Measurements from ENCODE around the gene PNCK.

Gene PNCK

DNA sequence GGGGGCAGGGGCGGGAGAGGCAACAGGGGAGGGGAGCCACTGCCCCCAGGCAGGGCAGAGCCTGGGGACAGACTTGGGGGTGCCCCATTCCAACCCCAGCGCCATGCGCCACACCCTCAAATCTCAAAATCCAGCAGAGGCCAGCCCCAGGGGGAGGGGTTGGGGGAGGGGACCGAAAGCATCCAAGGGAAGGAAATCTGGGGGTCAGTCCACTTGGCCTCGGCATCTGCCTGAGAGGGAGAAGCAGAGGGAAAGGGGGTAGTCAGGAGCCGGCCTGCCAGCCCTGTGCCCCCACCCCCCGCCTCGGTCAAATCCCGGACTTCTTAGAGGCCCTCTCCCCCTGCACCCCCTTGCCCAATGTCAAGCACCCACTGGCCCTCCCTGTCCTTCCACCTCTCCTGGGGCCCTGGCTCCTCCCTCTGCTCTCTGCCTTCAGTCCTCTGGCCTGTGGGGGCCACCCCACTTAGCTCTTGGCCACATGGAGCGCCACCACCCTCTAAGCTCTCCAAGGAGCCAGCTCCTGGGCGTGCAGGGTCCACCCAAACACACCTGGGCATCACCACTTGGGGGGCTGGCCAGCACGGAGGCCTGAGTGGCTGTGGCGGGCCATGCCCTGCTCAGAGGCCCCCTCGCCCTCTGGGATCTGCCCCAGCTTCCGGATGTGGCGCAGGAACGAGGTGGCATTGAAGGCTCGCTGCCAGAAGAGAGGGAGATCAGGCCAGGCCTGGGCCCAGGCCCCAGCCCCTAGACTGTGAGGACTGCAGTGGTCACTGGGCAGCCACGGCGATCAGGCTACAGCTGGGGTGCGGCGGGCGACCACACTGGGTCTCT lies 3.5 kb downstream of the PNCK start:
- Histone ChIP-seq H3K9me3 (ENCODE audit: insufficient read depth, low read length) (no peaks in the 10 kb centered on the region), H3K36me3 (ENCODE audit: insufficient read depth, insufficient read length, low read length) (no peaks in the 10 kb centered on the region), H3K27me3 (ENCODE audit: insufficient read depth, insufficient read length) (peaks cover 3% of the 10 kb centered on the region), H3K4me1 (ENCODE audit: insufficient read depth, insufficient read length) (peaks cover 2% of the 10 kb centered on the region), H3K9ac (ENCODE audit: insufficient read length, low read depth) (no peak overlapping the region), H3K4me3 (ENCODE audit: insufficient read length, low read depth) (no peak overlapping the region)
- no peak for DNase-seq (ENCODE audit: low read depth, low spot score)
- TF ChIP-seq ZNF274 (IDR thresholded peaks at IDR 0.05; ENCODE audit: low read depth, low read length) (no peak), SUZ12 (IDR thresholded peaks at IDR 0.05; ENCODE audit: extremely low read depth, insufficient read depth, insufficient read length) (no peak), YY1 (IDR thresholded peaks at IDR 0.05; ENCODE audit: insufficient read depth, insufficient read length) (no peak)

DNA sequence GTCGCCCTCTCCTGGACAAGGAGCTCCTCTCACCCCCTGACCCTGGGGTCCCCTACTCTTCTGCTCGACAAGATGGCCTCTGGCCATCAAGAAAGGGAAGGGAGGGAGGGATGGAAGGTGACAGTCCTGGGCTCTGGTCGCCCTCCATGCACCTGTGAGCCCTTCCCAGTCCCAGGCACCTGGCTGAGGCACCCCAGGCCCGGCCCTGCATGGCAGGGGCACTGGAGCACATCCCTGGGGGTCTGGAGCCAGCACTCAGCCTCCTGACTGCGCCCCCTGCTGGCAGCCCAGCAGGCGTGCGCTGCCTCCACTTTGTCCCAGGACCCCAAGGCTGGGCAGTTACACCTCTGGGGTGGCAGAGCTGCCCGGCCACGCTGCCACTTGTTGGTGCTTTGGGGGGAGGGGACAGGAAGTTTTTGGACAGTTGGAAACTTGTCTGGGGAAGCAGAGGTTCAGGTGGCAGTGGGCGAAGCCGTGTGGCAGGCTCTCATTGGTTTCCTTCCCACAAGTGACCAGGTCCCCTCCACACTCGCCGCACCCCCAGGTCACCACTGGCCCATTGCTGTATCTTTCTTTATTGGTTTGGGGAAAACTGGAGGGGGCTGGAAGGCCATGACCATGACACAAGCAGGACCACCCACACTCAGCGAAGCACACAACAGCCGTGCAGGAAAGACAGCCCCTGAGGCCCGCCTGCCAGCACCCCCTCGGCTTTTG lies 4.3 kb downstream of the PNCK start:
- Histone ChIP-seq H3K27me3 (ENCODE audit: insufficient read depth, insufficient read length) (peaks cover 3% of the 10 kb centered on the region), H3K4me1 (ENCODE audit: insufficient read depth, insufficient read length) (peaks cover 2% of the 10 kb centered on the region), H3K9ac (ENCODE audit: insufficient read length, low read depth) (no peak overlapping the region), H3K9me3 (ENCODE audit: insufficient read depth, low read length) (no peaks in the 10 kb centered on the region), H3K36me3 (ENCODE audit: insufficient read depth, insufficient read length, low read length) (no peaks in the 10 kb centered on the region), H3K4me3 (ENCODE audit: insufficient read length, low read depth) (no peak overlapping the region)
- TF ChIP-seq YY1 (IDR thresholded peaks at IDR 0.05; ENCODE audit: insufficient read depth, insufficient read length) (no peak), ZNF274 (IDR thresholded peaks at IDR 0.05; ENCODE audit: low read depth, low read length) (no peak), SUZ12 (IDR thresholded peaks at IDR 0.05; ENCODE audit: extremely low read depth, insufficient read depth, insufficient read length) (no peak)
- DNase-seq (ENCODE audit: low read depth, low spot score), result no peak

DNA sequence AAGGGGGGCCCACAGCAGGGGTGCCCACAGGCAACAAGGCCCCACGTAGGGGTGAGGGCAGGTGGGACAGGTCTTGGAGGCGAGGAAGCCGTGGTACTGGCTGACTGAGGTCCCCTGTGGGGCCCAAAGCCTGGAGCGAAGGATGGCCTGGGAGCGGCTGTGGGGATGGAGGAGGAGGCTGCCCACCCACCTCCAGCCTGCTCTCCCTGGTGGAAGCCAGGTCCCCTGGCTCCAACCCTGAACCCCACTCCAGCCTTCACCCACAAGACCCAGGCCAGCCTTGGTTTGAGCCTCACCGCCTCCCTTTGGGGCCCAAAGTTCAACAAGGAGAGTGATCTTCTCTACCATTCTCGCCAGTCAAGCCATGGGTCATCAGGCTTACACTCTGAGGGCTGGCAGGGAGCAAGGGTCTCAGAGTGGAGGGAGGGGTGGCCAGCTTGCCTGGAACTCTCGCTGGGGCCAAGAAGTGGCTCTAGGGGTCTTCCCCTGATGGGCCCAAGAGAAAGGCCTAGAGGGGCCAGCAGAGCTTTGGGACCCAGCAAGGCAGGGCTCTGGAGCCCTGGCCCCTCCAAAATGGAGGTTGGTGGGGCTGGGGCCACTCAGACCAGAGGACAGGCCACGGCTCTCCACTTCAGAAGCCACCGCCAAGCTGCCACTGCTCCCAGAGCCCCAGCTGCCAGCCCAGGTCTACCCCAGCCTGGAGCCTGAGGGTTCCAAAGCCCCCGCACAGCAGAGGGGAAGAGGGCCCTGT lies 5.0 kb downstream of the PNCK start:
- no peak for TF ChIP-seq ZNF274 (IDR thresholded peaks at IDR 0.05; ENCODE audit: low read depth, low read length)
- TF ChIP-seq SUZ12 (IDR thresholded peaks at IDR 0.05; ENCODE audit: extremely low read depth, insufficient read depth, insufficient read length), result no peak
- TF ChIP-seq YY1 (IDR thresholded peaks at IDR 0.05; ENCODE audit: insufficient read depth, insufficient read length), result no peak
- Histone ChIP-seq H3K9ac (ENCODE audit: insufficient read length, low read depth) (no peak overlapping the region), H3K9me3 (ENCODE audit: insufficient read depth, low read length) (no peaks in the 10 kb centered on the region), H3K36me3 (ENCODE audit: insufficient read depth, insufficient read length, low read length) (no peaks in the 10 kb centered on the region), H3K4me1 (ENCODE audit: insufficient read depth, insufficient read length) (no peaks in the 10 kb centered on the region), H3K4me3 (ENCODE audit: insufficient read length, low read depth) (no peak overlapping the region), H3K27me3 (ENCODE audit: insufficient read depth, insufficient read length) (peaks cover 3% of the 10 kb centered on the region)
- no peak for DNase-seq (ENCODE audit: low read depth, low spot score)

DNA sequence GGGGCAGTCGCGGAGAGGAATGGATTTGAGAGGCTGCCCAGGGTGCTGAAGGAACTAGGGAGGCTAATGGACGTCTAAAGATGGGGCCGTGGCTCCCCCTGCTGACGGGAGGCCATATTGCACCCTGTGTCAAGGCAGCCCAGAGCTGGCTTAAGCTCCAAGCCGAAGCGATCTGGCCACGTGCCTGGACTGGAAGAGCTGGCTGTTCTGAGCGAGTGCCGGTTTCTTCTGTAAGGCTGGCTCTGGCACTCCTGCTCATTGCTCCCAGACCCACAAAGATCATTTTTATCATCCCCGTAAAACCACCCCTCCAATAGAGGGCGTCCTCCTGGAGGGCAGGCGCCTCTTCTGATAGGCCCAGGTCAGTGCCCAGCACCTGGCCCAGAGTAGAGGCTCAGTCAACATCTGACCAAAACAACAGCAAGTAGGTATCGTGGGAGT lies 5.6 kb downstream of the PNCK start:
- Histone ChIP-seq H3K36me3 (ENCODE audit: insufficient read depth, insufficient read length, low read length) (no peaks in the 10 kb centered on the region), H3K4me1 (ENCODE audit: insufficient read depth, insufficient read length) (no peaks in the 10 kb centered on the region), H3K9ac (ENCODE audit: insufficient read length, low read depth) (peak overlapping the region; percentile 21), H3K4me3 (ENCODE audit: insufficient read length, low read depth) (no peak overlapping the region), H3K9me3 (ENCODE audit: insufficient read depth, low read length) (no peaks in the 10 kb centered on the region), H3K27me3 (ENCODE audit: insufficient read depth, insufficient read length) (peaks cover 3% of the 10 kb centered on the region)
- no peak for DNase-seq (ENCODE audit: low read depth, low spot score)
- TF ChIP-seq ZNF274 (IDR thresholded peaks at IDR 0.05; ENCODE audit: low read depth, low read length) (no peak), SUZ12 (IDR thresholded peaks at IDR 0.05; ENCODE audit: extremely low read depth, insufficient read depth, insufficient read length) (no peak), YY1 (IDR thresholded peaks at IDR 0.05; ENCODE audit: insufficient read depth, insufficient read length) (no peak)

DNA sequence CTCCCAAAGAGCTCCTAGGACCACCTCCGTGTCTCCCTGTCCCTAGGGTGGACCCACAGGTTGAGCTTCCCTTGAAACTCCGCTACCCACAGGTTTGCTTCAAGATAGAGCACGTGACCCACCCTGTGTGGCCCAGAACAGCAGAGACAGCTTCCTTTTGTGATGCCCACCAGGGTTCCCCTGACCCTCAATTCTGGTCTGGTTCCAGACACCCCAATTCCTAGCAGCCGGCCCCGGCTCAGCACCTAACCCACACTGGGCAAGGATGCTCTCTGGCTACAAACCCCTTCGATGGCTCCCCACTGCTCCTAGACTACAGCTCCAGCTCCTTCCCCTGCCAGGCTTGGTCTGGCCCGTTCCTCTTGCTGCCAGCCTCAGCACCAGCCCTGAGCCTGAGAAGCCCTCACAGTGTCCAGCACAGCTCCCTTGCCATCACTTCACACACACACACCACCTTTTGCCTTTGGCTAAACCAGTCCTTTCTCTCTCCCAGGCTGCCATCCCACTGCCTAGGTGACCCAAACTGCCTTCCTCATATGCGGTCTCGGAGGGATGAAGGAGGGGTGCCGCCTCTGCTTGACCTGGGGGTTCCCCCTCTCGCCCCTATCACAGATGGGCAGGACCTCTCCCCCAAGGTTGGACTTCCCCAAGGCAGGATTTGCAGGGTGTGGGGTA lies 6.2 kb downstream of the PNCK start:
- H3K27me3 ChIP-seq (ENCODE audit: insufficient read depth, insufficient read length), result peaks cover under 1% of the 10 kb centered on the region
- no peak for DNase-seq (ENCODE audit: low read depth, low spot score)
- peak overlapping the region; percentile 21 for H3K9ac ChIP-seq (ENCODE audit: insufficient read length, low read depth)
- no peaks in the 10 kb centered on the region for H3K4me1 ChIP-seq (ENCODE audit: insufficient read depth, insufficient read length)
- no peaks in the 10 kb centered on the region for H3K36me3 ChIP-seq (ENCODE audit: insufficient read depth, insufficient read length, low read length)
- H3K4me3 ChIP-seq (ENCODE audit: insufficient read length, low read depth), result no peak overlapping the region
- TF ChIP-seq YY1 (IDR thresholded peaks at IDR 0.05; ENCODE audit: insufficient read depth, insufficient read length) (no peak), SUZ12 (IDR thresholded peaks at IDR 0.05; ENCODE audit: extremely low read depth, insufficient read depth, insufficient read length) (no peak), ZNF274 (IDR thresholded peaks at IDR 0.05; ENCODE audit: low read depth, low read length) (no peak)
- H3K9me3 ChIP-seq (ENCODE audit: insufficient read depth, low read length), result no peaks in the 10 kb centered on the region

DNA sequence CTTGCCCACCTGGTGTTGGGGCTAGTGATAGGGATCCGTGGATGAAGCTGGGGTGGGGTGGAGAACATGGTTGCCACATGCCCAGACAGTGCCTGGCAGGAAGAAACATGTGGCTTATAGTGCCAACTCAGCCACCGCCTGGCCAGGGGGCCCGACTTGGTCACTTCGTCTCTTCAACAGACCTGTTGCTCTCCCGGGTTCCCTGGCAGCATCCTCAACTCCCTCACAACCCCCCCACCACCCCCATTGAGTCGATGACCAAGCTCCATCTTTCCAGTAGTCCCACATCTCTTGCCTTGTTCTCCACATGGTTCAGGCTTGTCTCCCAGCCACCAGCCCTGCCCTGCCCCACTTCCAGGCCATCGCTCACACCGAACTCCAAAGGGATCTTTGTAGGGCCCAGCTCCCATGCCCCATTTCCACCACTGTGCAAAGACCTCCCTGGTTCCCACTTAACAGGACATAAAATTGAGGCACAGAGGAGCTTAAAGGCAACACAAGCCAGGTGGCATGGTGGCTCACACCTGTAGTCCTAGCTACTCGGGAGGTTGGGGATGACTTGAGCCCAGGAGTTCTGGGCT lies 7.8 kb downstream of the PNCK start:
- H3K9me3 ChIP-seq (ENCODE audit: insufficient read depth, low read length), result no peaks in the 10 kb centered on the region
- TF ChIP-seq ZNF274 (IDR thresholded peaks at IDR 0.05; ENCODE audit: low read depth, low read length), result no peak
- no peak for TF ChIP-seq YY1 (IDR thresholded peaks at IDR 0.05; ENCODE audit: insufficient read depth, insufficient read length)
- no peak for TF ChIP-seq SUZ12 (IDR thresholded peaks at IDR 0.05; ENCODE audit: extremely low read depth, insufficient read depth, insufficient read length)
- no peaks in the 10 kb centered on the region for H3K4me1 ChIP-seq (ENCODE audit: insufficient read depth, insufficient read length)
- no peaks in the 10 kb centered on the region for H3K36me3 ChIP-seq (ENCODE audit: insufficient read depth, insufficient read length, low read length)
- no peak overlapping the region for H3K9ac ChIP-seq (ENCODE audit: insufficient read length, low read depth)
- H3K4me3 ChIP-seq (ENCODE audit: insufficient read length, low read depth), result no peak overlapping the region
- H3K27me3 ChIP-seq (ENCODE audit: insufficient read depth, insufficient read length), result peaks cover 6% of the 10 kb centered on the region
- DNase-seq (ENCODE audit: low read depth, low spot score), result no peak

Measured in NT2/D1 (cell line).